GM18870 (cell line): Measurements from ENCODE around the gene DUS2.
"Not testable (repeated sequence)": the region's sequence is repeated elsewhere in the genome, so short reads cannot be mapped to it uniquely, and the experiment has no call there.

Experiments
- ATAC-seq: cut with Tn5 transposase; IDR thresholded peaks from one replicate; pipeline ENCODE4 v1.9.1; 2021; ENCODE audit warnings: moderate library complexity; ENCODE audit not compliant: unreplicated experiment

Gene DUS2

DNA sequence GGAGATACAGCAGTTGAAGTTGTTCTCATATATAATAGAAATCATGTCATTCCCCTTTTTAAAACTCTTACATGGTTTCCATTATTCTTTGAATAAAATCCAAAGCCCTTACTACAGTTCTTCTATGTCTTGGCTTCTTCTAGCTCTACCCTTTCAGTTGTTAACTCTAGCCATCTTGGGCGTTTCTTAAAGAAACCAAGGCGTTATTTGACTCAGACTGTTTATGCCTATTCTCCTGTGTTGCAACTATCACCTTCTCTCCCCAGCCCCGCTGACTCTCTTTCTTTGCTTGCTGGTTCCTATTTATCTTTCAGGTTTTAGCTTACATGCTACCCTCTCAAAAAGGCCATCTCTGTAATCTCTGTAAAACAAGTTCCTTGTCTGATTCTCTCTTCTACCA is 94.8 kb downstream of the DUS2 start:
- no peak for ATAC-seq

DNA sequence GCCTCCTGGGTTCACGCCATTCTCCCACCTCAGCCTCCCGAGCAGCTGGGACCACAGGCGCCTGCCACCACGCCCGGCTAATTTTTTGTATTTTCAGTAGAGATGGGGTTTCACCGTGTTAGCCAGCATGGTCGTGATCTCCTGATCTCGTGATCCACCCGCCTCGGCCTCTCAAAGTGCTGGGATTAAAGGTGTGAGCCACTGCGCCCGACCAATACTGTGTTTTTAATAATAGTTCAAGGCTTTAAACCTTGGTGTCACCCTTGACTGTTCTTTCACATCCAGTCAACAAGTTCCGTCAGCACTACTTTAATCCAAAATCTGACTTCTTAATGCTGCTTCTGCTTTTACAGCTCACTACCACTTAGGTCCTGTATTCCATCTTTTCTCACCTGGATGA is 95.9 kb downstream of the DUS2 start:
- ATAC-seq, result not testable (repeated sequence)

DNA sequence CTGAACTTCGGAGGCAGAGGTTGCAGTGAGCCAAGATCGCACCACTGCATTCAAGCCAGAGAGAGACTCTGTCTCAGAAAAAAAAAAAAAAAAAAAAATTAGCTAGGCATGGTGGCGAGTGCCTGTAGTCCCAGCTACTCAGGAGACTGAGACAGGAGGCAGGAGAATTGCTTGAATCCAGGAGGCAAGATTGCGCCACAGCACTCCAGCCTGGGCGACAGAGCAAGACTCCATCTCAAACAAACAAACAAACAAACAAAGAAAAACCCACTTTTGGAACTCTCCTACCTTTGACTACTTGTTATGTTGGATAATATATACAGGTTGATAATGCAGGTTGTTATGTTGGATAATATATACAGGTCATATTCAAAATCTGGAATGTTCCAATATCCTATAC is 97.4 kb downstream of the DUS2 start:
- not testable (repeated sequence) for ATAC-seq

DNA sequence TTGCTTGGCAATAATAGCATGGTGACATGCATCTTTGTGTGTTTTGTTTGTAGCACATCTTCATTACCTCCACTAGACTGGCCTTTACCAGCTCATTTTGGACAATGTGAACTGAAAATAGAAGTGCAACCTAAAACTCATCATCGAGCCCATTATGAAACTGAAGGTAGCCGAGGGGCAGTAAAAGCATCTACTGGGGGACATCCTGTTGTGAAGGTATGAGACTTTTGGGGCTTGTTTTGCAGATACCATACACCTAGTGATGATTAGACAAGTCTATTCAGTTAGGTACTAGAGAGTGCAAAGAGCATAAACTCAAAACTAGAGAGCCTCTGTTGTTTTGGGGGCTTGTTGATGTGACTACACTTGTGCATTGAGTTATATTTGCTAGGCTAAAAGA is 103.3 kb downstream of the DUS2 start:
- ATAC-seq, result no peak

DNA sequence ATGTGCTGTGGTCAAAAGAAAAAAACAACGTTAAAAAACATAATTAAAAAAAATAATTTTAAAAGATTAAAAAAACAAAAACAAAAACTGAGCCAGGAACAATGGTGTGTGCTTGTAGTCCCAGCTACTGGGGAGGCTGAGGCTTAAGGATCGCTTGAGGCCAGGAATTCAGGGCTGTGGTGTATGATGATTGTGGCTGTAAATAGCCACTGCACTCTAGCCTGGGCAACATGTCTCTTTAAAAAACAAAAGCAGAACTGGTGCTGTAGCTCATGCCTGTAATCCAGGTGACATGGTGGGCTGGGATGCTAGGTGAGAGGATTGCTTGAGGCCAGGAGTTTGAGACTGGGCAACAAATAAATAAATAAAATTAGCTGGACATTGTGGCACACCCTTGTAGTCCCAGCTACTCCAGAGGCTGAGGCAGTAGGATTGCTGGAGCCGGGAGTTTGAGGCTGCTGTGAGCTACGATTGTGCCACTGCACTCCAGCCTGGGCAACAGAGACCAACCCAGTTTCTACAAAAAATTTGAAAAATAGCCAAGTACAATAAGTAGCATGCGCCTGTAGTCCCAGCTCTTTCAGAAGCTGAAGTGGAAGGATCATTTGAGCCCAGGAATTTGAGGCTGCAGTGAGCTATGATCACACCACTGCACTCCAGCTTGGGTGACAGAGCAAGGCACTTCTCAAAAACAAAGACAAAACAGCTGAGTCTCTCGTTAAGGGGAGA is 105.7 kb downstream of the DUS2 start:
- no peak for ATAC-seq
